ENCODE data around the gene ACTR3C.
"Not testable (repeated sequence)": the region's sequence is repeated elsewhere in the genome, so short reads cannot be mapped to it uniquely, and the experiment has no call there.

The ACTR3C gene

GRCh38 chr7:150283111-150283510 lies 40.2 kb downstream of the ACTR3C start:
- H3K79me1 ChIP-seq (replicated peaks; ENCODE audit: low read length, poor library complexity, severe bottlenecking); H3K4ac ChIP-seq (ENCODE audit: low read depth in 1 of 2, low read length in 2 of 2); H3K14ac ChIP-seq (ENCODE audit: low read length in 2 of 2); H2BK12ac ChIP-seq (ENCODE audit: low read length in 2 of 2); H2BK15ac ChIP-seq (ENCODE audit: low read depth, poor library complexity, severe bottlenecking); H3K4me2 ChIP-seq (ENCODE audit: low read length, poor library complexity, severe bottlenecking); H2BK5ac ChIP-seq (ENCODE audit: low read depth, low read length, poor library complexity, severe bottlenecking); H3K4me1 ChIP-seq (ENCODE audit: control insufficient read depth, insufficient read depth, low read depth, low read length); H3K27me3 ChIP-seq (ENCODE audit: control insufficient read depth in 1 of 2, insufficient read depth in 1 of 2, low read length in 2 of 2); H3K9ac ChIP-seq (ENCODE audit: low read length); H2AFZ ChIP-seq (ENCODE audit: low read depth, low read length); H3K36me3 ChIP-seq (ENCODE audit: control insufficient read depth in 1 of 2, insufficient read depth in 2 of 2, low read depth in 1 of 2, low read length in 2 of 2); H4K91ac ChIP-seq (ENCODE audit: low read length); H3K4me3 ChIP-seq (ENCODE audit: insufficient read depth in 1 of 2, low read depth in 1 of 2, low read length in 2 of 2); H3K9me3 ChIP-seq (ENCODE audit: control insufficient read depth, low read length); DNase-seq; H2BK120ac ChIP-seq (ENCODE audit: low read depth, low read length); H3K27ac ChIP-seq (ENCODE audit: low read length, poor library complexity, severe bottlenecking); H2AK5ac ChIP-seq (ENCODE audit: low read length, severe bottlenecking); H4K8ac ChIP-seq (ENCODE audit: low read length); H3K23ac ChIP-seq (ENCODE audit: low read length in 2 of 2); H3K18ac ChIP-seq (ENCODE audit: low read depth in 1 of 2, low read length in 2 of 2): not testable (repeated sequence)
- no CpG with 5 or more reads among the region's 3 CpGs for WGBS

DNA sequence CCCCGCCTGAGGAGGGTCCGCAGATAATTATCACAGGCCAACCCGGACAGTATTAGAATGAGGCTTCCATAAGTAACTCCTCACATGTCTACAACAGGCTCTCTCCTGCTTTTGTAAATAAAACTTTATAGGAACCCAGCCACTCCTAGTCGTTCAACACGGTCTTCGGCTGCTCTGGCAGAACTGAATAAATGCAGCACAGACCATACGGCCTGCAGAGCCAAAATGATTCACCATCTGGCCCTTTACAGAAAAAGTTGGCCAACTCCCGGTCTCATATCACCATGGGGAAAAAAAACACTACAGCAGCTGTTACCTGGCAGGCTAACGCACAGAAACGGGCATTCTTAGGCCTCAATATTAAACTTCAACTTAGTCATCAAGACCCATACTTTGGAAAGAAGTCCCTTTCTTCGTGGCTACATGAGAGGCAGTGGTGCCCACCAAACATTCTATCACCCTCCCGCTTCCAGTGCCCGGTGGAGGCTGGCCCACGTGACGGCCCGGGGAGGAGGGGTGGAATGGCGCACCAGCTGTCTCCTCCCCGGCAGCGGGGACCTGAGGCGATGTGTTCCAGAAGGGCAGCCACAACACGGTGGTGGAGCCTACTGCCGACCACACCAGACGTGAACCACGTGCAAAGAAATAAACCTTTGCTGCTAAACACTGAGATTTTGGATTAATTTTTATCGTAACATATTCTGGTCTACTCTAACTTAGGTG lies 41.5 kb downstream of the ACTR3C start:
- H2BK120ac ChIP-seq (ENCODE audit: low read depth, low read length); H4K91ac ChIP-seq (ENCODE audit: low read length); H4K8ac ChIP-seq (ENCODE audit: low read length); H3K23ac ChIP-seq (ENCODE audit: low read length in 2 of 2); H2BK15ac ChIP-seq (ENCODE audit: low read depth, poor library complexity, severe bottlenecking); H3K27ac ChIP-seq (ENCODE audit: low read length, poor library complexity, severe bottlenecking); H2AFZ ChIP-seq (ENCODE audit: low read depth, low read length); H3K18ac ChIP-seq (ENCODE audit: low read depth in 1 of 2, low read length in 2 of 2); H3K9ac ChIP-seq (ENCODE audit: low read length); H3K4ac ChIP-seq (ENCODE audit: low read depth in 1 of 2, low read length in 2 of 2); H3K4me2 ChIP-seq (ENCODE audit: low read length, poor library complexity, severe bottlenecking); H3K4me1 ChIP-seq (ENCODE audit: control insufficient read depth, insufficient read depth, low read depth, low read length); H3K36me3 ChIP-seq (ENCODE audit: control insufficient read depth in 1 of 2, insufficient read depth in 2 of 2, low read depth in 1 of 2, low read length in 2 of 2); H3K9me3 ChIP-seq (ENCODE audit: control insufficient read depth, low read length); H3K4me3 ChIP-seq (ENCODE audit: insufficient read depth in 1 of 2, low read depth in 1 of 2, low read length in 2 of 2); H2AK5ac ChIP-seq (ENCODE audit: low read length, severe bottlenecking); H2BK5ac ChIP-seq (ENCODE audit: low read depth, low read length, poor library complexity, severe bottlenecking); H2BK12ac ChIP-seq (ENCODE audit: low read length in 2 of 2); H3K79me1 ChIP-seq (replicated peaks; ENCODE audit: low read length, poor library complexity, severe bottlenecking); H3K27me3 ChIP-seq (ENCODE audit: control insufficient read depth in 1 of 2, insufficient read depth in 1 of 2, low read length in 2 of 2); H3K14ac ChIP-seq (ENCODE audit: low read length in 2 of 2); DNase-seq: not testable (repeated sequence)
- no CpG with 5 or more reads among the region's 25 CpGs for WGBS

DNA sequence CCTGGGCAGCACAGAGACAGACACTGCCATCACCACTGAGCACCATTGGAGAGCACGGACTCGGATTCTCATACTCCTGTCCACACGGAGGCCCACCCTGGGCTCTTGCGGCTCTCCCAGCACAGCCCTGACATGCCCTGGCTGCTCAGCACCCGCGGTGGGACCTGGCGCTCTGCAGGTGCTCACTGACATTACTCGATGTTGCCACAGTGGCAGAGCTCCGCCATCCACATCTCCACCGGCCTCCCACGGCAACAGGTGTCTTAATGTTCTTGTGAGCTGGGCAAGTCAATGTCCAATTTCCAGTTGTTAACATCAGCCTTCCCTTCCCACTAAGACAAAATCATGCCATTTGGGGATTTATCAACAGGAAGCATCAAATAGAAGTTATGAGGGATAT lies 45.0 kb downstream of the ACTR3C start:
- not testable (repeated sequence) for H3K79me1 ChIP-seq (replicated peaks; ENCODE audit: low read length, poor library complexity, severe bottlenecking); H4K8ac ChIP-seq (ENCODE audit: low read length); H2AFZ ChIP-seq (ENCODE audit: low read depth, low read length); H2AK5ac ChIP-seq (ENCODE audit: low read length, severe bottlenecking); H3K27ac ChIP-seq (ENCODE audit: low read length, poor library complexity, severe bottlenecking); H3K9ac ChIP-seq (ENCODE audit: low read length); H3K4me3 ChIP-seq (ENCODE audit: insufficient read depth in 1 of 2, low read depth in 1 of 2, low read length in 2 of 2); H2BK5ac ChIP-seq (ENCODE audit: low read depth, low read length, poor library complexity, severe bottlenecking); H4K91ac ChIP-seq (ENCODE audit: low read length); H2BK15ac ChIP-seq (ENCODE audit: low read depth, poor library complexity, severe bottlenecking); H3K27me3 ChIP-seq (ENCODE audit: control insufficient read depth in 1 of 2, insufficient read depth in 1 of 2, low read length in 2 of 2); H3K36me3 ChIP-seq (ENCODE audit: control insufficient read depth in 1 of 2, insufficient read depth in 2 of 2, low read depth in 1 of 2, low read length in 2 of 2); H2BK120ac ChIP-seq (ENCODE audit: low read depth, low read length); H3K14ac ChIP-seq (ENCODE audit: low read length in 2 of 2); DNase-seq; H3K4ac ChIP-seq (ENCODE audit: low read depth in 1 of 2, low read length in 2 of 2); H3K23ac ChIP-seq (ENCODE audit: low read length in 2 of 2); H3K4me2 ChIP-seq (ENCODE audit: low read length, poor library complexity, severe bottlenecking); H3K4me1 ChIP-seq (ENCODE audit: control insufficient read depth, insufficient read depth, low read depth, low read length); H3K18ac ChIP-seq (ENCODE audit: low read depth in 1 of 2, low read length in 2 of 2); H2BK12ac ChIP-seq (ENCODE audit: low read length in 2 of 2); H3K9me3 ChIP-seq (ENCODE audit: control insufficient read depth, low read length)
- 96% methylated on average over 6 of the region's 11 CpGs for WGBS

GRCh38 chr7:150276132-150276695 lies 47.1 kb downstream of the ACTR3C start:
- not testable (repeated sequence) for H3K9ac ChIP-seq (ENCODE audit: low read length); H3K18ac ChIP-seq (ENCODE audit: low read depth in 1 of 2, low read length in 2 of 2); H3K9me3 ChIP-seq (ENCODE audit: control insufficient read depth, low read length); H3K27ac ChIP-seq (ENCODE audit: low read length, poor library complexity, severe bottlenecking); H3K14ac ChIP-seq (ENCODE audit: low read length in 2 of 2); H3K4me2 ChIP-seq (ENCODE audit: low read length, poor library complexity, severe bottlenecking); H2BK15ac ChIP-seq (ENCODE audit: low read depth, poor library complexity, severe bottlenecking); H2AK5ac ChIP-seq (ENCODE audit: low read length, severe bottlenecking); H3K79me1 ChIP-seq (replicated peaks; ENCODE audit: low read length, poor library complexity, severe bottlenecking); H3K4ac ChIP-seq (ENCODE audit: low read depth in 1 of 2, low read length in 2 of 2); H2BK5ac ChIP-seq (ENCODE audit: low read depth, low read length, poor library complexity, severe bottlenecking); H2BK120ac ChIP-seq (ENCODE audit: low read depth, low read length); H3K27me3 ChIP-seq (ENCODE audit: control insufficient read depth in 1 of 2, insufficient read depth in 1 of 2, low read length in 2 of 2); H2AFZ ChIP-seq (ENCODE audit: low read depth, low read length); H3K36me3 ChIP-seq (ENCODE audit: control insufficient read depth in 1 of 2, insufficient read depth in 2 of 2, low read depth in 1 of 2, low read length in 2 of 2); H3K4me1 ChIP-seq (ENCODE audit: control insufficient read depth, insufficient read depth, low read depth, low read length); H4K91ac ChIP-seq (ENCODE audit: low read length); H4K8ac ChIP-seq (ENCODE audit: low read length); H2BK12ac ChIP-seq (ENCODE audit: low read length in 2 of 2); H3K4me3 ChIP-seq (ENCODE audit: insufficient read depth in 1 of 2, low read depth in 1 of 2, low read length in 2 of 2); H3K23ac ChIP-seq (ENCODE audit: low read length in 2 of 2)
- DNase-seq = peak; percentile 45
- 24% methylated on average over 5 of the region's 6 CpGs for WGBS
